ENCODE results near the gene PCSK5. TPM values are rescaled to one million over a fixed set of nuclear protein-coding genes. Genes with fewer than 3 reads are reported as not detected.

PCSK5 gene
- total RNA-seq, 1 donor from 2014 or later = 8.9 TPM

DNA sequence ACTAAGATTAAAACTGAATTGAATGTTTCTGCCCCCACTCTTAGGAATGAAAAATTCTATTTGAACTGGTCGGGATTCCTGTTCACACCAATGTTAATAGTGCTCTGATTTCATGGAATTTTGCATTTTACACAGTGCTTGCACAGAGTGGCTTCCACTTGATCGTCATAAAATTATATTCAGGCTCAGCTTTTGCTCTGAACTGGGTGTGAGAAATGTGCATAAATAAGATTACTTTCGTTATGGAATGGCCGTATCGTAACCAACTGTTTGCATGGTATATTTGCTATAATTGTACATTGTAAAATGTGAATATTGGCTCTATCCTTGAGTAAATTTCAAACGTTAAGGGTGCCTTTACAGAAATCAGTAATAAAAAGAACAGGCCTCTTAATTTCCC, 262.9 kb downstream of the PCSK5 start:
- Mint-ChIP-seq H3K27ac (ENCODE audit: unreplicated experiment) (no peak overlapping the region), H3K4me1 (ENCODE audit: low read depth) (peaks cover 3% of the 10 kb centered on the region), H3K27me3 (ENCODE audit: low read depth) (no peaks in the 10 kb centered on the region), H3K9me3 (ENCODE audit: low read depth) (no peaks in the 10 kb centered on the region), H3K4me3 (ENCODE audit: unreplicated experiment) (no peak overlapping the region), H3K36me3 (ENCODE audit: low read depth) (peaks cover 1% of the 10 kb centered on the region)
- TF ChIP-seq, protein P1, sequence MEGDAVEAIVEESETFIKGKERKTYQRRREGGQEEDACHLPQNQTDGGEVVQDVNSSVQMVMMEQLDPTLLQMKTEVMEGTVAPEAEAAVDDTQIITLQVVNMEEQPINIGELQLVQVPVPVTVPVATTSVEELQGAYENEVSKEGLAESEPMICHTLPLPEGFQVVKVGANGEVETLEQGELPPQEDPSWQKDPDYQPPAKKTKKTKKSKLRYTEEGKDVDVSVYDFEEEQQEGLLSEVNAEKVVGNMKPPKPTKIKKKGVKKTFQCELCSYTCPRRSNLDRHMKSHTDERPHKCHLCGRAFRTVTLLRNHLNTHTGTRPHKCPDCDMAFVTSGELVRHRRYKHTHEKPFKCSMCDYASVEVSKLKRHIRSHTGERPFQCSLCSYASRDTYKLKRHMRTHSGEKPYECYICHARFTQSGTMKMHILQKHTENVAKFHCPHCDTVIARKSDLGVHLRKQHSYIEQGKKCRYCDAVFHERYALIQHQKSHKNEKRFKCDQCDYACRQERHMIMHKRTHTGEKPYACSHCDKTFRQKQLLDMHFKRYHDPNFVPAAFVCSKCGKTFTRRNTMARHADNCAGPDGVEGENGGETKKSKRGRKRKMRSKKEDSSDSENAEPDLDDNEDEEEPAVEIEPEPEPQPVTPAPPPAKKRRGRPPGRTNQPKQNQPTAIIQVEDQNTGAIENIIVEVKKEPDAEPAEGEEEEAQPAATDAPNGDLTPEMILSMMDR (IDR thresholded peaks at IDR 0.05) = no peak
- no peak for DNase-seq (ENCODE audit: low spot score)

DNA sequence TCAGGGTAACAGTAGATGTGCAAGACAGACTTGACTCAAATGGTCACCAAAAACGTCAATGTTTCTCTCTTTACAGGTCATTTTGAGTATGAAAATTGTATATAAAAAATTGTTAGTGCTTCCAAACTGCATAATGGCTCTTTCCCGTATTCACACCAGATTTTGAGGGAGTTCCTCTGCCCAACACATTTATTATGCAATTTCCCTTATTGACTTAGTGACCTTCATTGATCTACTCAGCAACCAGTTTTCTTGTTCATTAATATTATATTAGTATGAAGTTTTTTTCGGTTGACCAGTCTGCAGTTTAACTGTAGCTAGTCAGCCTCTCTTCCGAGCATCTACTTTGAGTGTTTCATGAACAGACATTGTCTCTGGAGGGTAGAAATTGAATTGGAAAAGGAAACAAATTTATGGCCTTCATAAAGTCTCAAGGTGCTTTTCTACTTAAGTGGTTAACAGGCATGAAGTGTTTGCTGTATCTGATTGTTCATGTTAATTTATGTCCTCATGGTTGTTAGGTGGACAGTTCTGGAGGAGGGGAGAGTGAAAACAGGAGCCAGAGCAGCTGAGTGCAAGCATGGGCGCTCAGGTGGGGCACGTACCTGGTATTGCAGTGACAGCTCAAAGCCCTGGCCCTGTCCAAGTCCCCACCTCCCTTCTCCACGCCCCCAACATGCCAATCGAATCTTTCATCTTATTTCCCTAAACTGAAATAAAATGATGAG, 263.6 kb downstream of the PCSK5 start:
- Mint-ChIP-seq H3K27me3 (ENCODE audit: low read depth) (no peaks in the 10 kb centered on the region), H3K27ac (ENCODE audit: unreplicated experiment) (no peak overlapping the region), H3K4me3 (ENCODE audit: unreplicated experiment) (no peak overlapping the region), H3K4me1 (ENCODE audit: low read depth) (peaks cover 3% of the 10 kb centered on the region), H3K9me3 (ENCODE audit: low read depth) (no peaks in the 10 kb centered on the region), H3K36me3 (ENCODE audit: low read depth) (peaks cover 3% of the 10 kb centered on the region)
- TF ChIP-seq, protein P1 (IDR thresholded peaks at IDR 0.05) = no peak
- DNase-seq (ENCODE audit: low spot score) = no peak

DNA sequence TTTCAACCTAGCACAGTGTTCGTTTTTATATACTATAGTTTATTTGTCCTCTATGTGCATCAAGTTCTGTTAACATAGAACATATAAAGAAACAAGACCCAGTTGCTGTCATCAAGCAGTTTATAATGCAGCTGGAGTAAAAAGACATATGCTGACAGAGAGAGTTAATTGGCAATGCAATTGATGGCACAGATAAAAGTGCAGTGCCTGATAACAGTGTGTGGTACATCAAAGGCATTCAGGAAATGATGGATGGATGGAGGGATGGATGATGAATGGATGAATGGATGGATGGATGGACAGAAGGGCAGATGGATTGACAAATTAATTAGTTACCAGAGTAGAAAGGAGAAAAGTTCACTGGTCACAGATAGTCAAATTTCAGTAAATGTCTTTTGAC, 264.9 kb downstream of the PCSK5 start:
- no peak for DNase-seq (ENCODE audit: low spot score)
- TF ChIP-seq, protein P1 (IDR thresholded peaks at IDR 0.05) = no peak
- H3K36me3 Mint-ChIP-seq (ENCODE audit: low read depth) = peaks cover 3% of the 10 kb centered on the region
- peaks cover under 1% of the 10 kb centered on the region for H3K4me1 Mint-ChIP-seq (ENCODE audit: low read depth)
- no peaks in the 10 kb centered on the region for H3K27me3 Mint-ChIP-seq (ENCODE audit: low read depth)
- H3K9me3 Mint-ChIP-seq (ENCODE audit: low read depth) = no peaks in the 10 kb centered on the region
- H3K4me3 Mint-ChIP-seq (ENCODE audit: unreplicated experiment) = no peak overlapping the region
- H3K27ac Mint-ChIP-seq (ENCODE audit: unreplicated experiment) = no peak overlapping the region

DNA sequence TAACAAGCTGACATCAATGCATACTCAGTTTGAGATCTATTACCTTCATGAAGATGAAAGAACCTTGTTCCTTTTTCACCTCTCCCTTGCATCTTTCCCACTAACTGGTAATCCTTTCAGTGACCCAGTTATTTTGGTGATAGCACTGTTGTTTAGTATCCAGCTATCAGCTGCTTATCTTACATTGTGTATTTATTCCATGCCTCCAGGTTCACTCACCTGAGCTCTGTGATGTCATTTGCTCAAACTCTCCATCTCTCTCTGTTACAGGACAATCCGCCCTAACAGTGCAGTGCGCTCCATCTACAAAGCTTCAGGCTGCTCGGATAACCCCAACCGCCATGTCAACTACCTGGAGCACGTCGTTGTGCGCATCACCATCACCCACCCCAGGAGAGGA, 268.2 kb downstream of the PCSK5 start:
- no peaks in the 10 kb centered on the region for H3K27me3 Mint-ChIP-seq (ENCODE audit: low read depth)
- H3K36me3 Mint-ChIP-seq (ENCODE audit: low read depth) = peaks cover 4% of the 10 kb centered on the region
- no peak overlapping the region for H3K4me3 Mint-ChIP-seq (ENCODE audit: unreplicated experiment)
- H3K4me1 Mint-ChIP-seq (ENCODE audit: low read depth) = peaks cover 31% of the 10 kb centered on the region
- TF ChIP-seq, protein P1 (IDR thresholded peaks at IDR 0.05) = no peak
- no peak for DNase-seq (ENCODE audit: low spot score)
- no peak overlapping the region for H3K27ac Mint-ChIP-seq (ENCODE audit: unreplicated experiment)
- no peaks in the 10 kb centered on the region for H3K9me3 Mint-ChIP-seq (ENCODE audit: low read depth)

DNA sequence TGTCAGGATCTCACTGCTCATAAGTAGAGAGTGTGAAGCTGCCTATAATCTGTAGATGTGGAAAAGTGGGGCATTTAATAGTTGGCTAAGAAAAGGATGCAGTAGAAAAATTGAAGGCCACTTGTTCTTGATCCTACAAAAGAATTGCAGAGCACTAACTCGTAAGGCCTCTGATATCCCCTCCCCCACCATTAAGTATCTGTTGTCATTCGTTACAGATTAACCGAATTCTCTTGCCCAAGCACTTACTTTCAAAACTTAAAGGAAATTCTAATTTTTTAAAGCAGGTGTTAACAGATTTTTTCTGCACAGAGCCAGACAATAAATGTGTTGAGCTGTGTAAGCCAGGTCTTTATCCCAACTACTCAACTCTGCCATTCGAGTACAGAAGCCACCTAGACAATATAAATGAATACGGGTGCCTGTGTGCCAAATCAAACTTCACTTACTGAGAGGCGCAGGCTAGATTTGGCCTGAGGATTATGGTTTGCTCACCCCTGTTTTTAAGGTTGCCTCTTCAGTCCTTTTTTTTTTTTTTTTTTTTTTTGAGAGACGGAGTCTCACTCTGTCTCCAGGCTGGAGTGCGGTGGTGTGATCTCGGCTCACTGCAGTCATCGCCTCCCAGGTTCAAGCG, 268.9 kb downstream of the PCSK5 start:
- TF ChIP-seq, protein P1 (IDR thresholded peaks at IDR 0.05) = no peak
- Mint-ChIP-seq H3K4me3 (ENCODE audit: unreplicated experiment) (no peak overlapping the region), H3K27ac (ENCODE audit: unreplicated experiment) (no peak overlapping the region), H3K4me1 (ENCODE audit: low read depth) (peaks cover 32% of the 10 kb centered on the region), H3K27me3 (ENCODE audit: low read depth) (no peaks in the 10 kb centered on the region), H3K36me3 (ENCODE audit: low read depth) (peaks cover 4% of the 10 kb centered on the region), H3K9me3 (ENCODE audit: low read depth) (no peaks in the 10 kb centered on the region)
- DNase-seq (ENCODE audit: low spot score) = no peak
